ENCODE data around the gene SPATA32.

Gene SPATA32

GRCh38 chr17:45293413-45294211, 31.7 kb upstream of the SPATA32 start:
- FAIRE-seq, result no peak

GRCh38 chr17:45292696-45293412, 31.0 kb upstream of the SPATA32 start:
- FAIRE-seq, result no peak

- FAIRE-seq, result no peak
Measured at GRCh38 chr17:45291171-45291805, 29.4 kb upstream of the SPATA32 start.

GRCh38 chr17:45290269-45290765, 28.4 kb upstream of the SPATA32 start:
- no peak for FAIRE-seq

GRCh38 chr17:45289301-45290268, 27.7 kb upstream of the SPATA32 start:
- FAIRE-seq, result no peak

GRCh38 chr17:45288825-45289224, 26.9 kb upstream of the SPATA32 start:
- no peak for FAIRE-seq

- FAIRE-seq, result no peak
Measured at GRCh38 chr17:45287526-45288500, 25.9 kb upstream of the SPATA32 start.

- no peak for FAIRE-seq
Measured at GRCh38 chr17:45286286-45286685, 24.4 kb upstream of the SPATA32 start.

GRCh38 chr17:45284176-45285140, 22.6 kb upstream of the SPATA32 start:
- no peak for FAIRE-seq

- FAIRE-seq, result no peak
Measured at GRCh38 chr17:45283711-45284110, 21.8 kb upstream of the SPATA32 start.

GRCh38 chr17:45282683-45283644, 21.1 kb upstream of the SPATA32 start:
- FAIRE-seq, result no peak

- FAIRE-seq, result no peak
Measured at GRCh38 chr17:45279898-45280297, 18.0 kb upstream of the SPATA32 start.

- FAIRE-seq, result no peak
Measured at GRCh38 chr17:45277992-45278391, 16.1 kb upstream of the SPATA32 start.

GRCh38 chr17:45277216-45277849, 15.4 kb upstream of the SPATA32 start:
- peak; percentile 94 for FAIRE-seq

GRCh38 chr17:45276031-45276430, 14.1 kb upstream of the SPATA32 start:
- no peak for FAIRE-seq

GRCh38 chr17:45274033-45274432, 12.1 kb upstream of the SPATA32 start:
- no peak for FAIRE-seq

- FAIRE-seq, result no peak
Measured at GRCh38 chr17:45273551-45273957, 11.7 kb upstream of the SPATA32 start.

- no peak for FAIRE-seq
Measured at GRCh38 chr17:45271603-45272002, 9.7 kb upstream of the SPATA32 start.

Measured in A204.1 (cell line).